NCI-H446 (cell line): ENCODE results near the gene CST7.
A peak's percentile ranks its signal among the peaks of the same experiment; 100 is the strongest.
"Not testable (repeated sequence)": the region's sequence is repeated elsewhere in the genome, so short reads cannot be mapped to it uniquely, and the experiment has no call there.

Experiments
- DNase-seq, 2 experiments: peaks; one replicate each; lab custom pipeline; 2025; lab: John Stamatoyannopoulos, UW

Gene CST7

DNA sequence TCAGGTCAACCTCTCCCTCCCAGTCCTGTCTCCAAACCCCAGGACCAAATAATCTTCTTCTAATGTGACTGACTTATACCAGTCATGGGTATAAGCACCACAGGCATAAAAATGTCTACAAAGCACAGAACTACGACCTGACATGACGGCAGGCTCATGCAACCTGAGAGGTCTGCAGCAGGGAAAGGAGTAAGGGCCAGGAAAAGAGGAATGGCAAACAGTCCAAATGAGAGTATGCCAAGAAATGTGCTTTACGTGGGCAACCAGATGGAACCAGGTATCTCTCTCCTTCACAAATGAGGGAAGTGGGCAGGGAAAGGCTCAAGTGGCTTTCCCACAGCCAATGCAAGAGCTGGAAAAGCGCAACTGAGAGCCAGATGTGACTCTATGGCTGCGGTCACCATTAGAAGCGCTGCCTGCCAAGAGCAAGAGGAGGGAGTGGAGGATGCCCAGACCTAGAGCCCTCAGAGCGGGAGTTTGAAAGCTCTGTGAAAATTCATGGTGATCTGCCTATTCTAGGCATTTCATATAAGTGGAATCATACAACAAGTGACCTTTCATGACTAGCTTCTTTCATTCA lies 37.5 kb downstream of the CST7 start:
- DNase-seq = no peak

GRCh38 chr20:24987244-24987643 lies 38.2 kb downstream of the CST7 start:
- DNase-seq = no peak

DNA sequence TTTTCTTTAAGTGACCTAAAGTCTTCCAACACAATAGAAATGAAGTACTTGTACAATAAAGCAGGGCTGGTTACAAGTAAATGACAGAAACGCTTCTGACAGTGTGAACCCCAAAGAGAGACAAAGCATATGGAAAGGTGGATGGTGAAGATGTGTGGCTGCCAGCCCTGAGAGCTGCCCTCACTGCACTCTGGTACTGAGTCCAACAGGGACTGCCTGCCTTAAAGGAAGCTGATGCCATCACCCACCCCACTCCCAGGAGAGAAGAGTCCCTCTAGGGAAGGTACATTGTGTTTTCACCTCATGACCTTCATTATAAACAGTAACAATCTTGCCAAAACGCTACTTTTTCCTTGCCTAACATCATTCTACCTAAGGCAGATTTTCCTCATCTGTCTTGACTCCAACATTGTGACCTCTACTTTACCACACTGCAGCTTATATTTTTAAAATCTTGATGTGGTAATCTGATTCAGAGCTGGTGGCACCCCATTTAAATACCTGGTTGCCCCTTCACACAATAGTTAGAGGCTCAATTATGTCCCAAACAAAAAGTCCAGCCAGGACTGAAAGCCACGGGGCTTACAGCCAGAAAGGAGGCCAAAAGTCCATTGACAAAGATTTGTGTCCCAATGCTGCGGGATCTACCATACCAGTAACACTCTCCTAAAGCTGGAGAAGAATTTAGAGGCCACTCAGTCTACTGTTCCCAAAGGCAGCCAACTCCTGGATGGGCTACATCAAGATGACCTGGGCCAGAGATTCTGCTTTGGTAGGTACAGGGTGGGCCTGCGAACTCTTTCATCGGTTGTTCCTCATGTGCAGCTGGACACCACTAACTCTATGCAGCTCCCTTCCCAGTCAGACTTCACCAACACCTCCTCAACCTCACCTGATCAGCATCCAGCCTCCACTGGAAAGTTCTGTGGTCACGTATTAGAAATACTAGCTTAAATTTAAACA lies 39.1 kb downstream of the CST7 start:
- DNase-seq = no peak

DNA sequence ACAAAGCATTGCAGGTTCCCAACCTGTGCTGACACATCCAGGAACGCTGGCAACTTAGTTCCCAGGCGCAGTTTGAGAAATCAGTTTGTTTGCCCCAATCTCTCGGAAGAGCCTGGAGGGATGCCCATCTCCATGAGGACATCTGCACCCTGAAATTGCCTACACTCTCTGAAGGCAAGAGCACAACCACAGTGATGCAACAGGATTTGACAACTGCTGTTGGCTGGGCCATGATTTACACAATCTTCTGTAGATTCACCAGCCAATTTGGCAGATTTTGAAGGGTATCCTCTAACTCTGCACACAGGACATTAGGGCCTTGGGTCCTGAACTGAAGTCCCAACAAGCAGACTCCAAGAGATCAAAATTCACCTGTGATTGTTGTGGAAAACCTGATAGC lies 40.1 kb downstream of the CST7 start:
- DNase-seq = no peak

DNA sequence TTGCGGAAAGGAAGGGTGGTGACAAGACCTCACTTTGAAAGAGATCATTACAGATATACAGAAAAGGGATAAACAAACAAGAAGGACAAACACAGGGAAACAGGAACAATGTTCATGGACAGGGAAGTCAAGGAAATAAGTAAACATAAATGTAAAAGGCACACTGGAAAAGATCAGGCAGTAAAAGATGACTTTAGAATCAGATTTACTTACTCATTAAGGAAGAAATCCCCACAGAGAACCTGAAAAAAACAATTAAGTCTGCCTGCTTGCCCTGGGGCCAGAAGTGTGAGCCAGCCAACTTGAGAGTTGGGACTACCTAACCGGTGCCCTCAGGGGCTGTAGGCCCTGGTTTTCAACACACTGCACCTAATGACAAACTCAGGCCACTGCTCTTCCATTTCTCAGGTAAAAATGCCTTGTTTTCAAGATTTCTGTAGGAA lies 41.8 kb downstream of the CST7 start:
- DNase-seq = no peak

- DNase-seq = no peak
Observed at GRCh38 chr20:24991897-24992486, 42.9 kb downstream of the CST7 start.

DNA sequence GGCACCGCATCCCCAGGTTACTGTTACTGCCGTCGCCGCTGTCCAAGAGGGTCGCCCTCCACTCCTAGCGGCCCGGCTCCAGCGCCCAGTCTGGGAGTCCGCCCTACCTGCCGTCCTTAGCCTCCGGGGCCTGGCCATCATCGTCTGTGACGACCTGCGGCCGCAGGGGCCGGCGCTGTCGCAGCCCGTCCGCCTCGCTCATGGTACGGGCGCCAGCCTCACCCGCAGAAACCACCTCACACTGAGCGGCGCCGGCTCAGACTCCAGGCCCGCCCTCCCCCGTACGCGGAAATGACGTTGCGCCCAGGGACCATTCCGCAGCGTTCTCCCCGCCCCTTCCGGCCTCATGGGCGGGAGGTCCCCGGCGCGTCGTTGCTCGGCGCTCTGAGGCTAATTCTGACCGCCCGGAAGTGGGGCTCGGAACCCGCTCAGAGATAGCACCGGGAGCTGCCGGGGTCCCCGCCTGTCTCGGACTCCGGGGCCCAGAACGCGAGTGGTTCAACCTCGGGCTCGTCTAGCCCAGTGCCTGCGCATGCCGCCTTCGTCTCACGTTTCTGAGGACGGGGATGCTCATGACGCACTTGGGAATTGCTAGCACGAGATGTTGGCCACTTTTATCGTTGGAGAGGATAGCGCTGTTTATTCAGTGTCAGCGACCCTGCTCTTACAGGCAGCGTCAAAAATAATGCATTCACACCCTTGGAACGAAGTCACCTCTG lies 43.6 kb downstream of the CST7 start, which contains the start of gene APMAP:
Gene APMAP (minus strand): TSS at position 265 of the 719 bp plus-strand sequence. CDS start 63 bp downstream, at position 202.
- peak; percentile 92 to 95 for DNase-seq

DNA sequence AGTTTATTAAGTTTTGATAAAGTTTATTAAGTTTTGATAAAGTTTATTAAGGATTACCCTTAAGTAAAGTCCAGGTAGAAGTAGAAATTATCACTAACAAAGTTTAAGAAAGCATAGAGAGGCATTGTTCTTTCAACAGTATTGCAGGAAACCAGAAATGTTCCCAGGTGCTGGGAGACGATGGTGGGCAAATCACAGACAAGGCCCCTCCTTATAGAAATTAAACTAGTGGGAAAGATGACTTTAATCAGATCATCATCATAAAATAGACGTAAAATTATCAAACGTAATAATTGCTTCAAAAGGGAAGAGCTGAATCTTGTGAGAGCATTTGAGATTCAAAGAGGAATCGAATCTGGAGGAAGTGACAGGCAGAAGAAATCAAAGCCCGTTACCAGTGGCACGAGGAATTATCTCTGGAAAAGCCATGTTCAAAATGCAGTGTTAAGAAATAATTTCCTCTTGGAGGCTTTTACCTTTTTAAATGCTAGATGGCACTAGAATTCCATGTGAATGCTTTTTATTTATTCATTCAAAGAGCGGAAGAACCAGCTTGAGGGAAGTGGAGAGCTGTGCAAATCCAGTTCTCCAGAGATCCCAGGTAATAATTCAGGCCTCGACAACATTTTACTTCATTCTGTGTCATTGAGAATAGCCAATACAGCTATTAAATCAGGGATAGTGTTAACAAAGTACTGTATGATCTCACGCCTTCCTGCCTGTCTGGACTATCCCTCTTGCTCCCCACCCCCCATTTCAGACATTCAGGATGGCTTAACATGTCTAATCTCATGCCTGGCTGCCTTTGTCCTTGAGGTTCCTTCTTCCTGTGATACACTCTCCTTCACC lies 44.5 kb downstream of the CST7 start:
- peak in 1 of 2 experiments; percentile 51 for DNase-seq

DNA sequence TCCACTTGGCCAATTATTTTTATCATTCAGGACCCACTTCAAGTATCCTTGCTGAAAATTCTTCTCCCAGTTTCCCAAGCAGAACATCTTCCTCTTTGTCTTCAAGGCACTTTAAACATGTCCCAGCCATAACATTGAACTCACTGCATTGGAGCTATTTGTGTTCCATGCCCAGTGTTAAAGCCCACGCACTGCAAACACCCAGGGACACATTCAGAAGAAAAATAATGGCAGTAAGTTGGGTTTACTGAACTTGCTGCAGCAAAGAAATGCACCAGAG lies 45.1 kb downstream of the CST7 start:
- no peak for DNase-seq

DNA sequence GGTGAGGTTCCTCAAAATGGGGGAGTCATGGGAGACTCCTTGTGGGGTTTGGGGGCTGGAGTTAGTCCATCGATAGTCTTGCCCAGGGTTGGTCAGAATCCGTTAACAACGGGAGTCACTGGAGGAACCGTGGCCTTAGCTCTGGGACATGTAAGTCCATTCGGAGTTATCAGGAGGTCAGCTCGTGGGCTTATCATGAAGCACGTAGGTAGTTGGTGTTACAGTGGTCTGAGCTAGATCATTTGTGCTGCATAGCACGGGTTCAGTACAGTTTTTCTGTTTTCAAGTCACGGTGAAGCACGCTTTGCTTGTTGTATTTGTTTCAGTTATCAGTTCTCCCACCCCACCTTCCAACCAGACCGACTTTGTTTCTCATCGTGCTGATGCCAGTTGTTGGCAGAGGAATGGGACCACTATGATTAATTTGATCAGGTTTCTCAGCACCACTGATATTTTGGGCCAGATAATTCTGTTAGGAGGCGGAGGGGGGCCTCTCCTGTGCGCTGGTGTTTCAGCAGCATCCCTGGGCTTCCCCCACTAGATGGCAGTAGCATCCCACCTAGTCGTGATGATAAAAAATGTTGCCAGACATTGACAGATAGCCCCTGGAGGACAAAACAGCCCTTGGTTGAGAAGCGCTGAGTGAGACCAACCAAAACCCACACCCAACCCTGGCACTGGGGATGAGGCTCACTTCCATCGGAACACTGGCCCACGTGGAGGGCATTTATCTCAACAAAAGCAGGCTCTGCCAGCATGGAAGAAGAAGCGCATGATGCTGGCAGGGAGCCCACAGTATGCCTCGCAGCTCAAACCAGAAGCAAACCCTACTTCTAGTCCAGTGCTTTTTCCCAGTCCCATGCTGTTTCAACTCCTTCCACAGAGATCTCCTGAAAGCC lies 45.6 kb downstream of the CST7 start:
- peak; percentile 83 to 88 for DNase-seq

DNA sequence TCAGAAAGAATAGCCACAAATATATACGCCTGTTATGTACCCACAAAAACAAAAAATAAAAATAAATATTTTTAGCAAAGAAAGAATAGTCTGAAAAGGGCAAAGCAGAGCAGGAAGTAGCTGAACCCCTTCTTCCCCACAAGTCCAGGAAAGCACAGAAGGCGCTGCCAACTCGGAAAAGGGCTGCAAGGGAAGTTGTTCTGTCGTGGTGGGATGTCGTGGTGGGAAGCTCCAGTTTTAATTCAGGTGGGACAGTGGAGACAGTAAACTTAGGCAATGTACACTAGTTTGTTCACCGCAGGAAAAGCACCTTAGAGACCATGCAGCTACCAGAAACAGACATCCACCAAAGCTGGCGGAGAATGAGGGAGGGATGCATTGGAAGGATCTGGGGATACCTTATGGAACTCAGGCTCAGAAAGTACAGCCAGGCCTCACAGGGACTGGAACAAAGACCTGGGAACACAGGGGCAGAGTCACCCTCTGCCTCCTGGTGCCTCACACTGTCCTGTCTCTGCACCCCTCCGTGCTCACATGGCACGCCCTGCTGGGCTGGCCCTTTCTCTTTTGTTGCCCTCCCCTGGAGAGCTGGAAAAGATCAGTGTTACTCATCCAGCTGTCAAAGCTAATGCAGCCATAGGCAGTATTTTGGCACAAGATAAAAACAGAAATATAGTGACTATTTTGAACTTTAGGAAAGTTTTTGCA lies 46.8 kb downstream of the CST7 start:
- no peak for DNase-seq

DNA sequence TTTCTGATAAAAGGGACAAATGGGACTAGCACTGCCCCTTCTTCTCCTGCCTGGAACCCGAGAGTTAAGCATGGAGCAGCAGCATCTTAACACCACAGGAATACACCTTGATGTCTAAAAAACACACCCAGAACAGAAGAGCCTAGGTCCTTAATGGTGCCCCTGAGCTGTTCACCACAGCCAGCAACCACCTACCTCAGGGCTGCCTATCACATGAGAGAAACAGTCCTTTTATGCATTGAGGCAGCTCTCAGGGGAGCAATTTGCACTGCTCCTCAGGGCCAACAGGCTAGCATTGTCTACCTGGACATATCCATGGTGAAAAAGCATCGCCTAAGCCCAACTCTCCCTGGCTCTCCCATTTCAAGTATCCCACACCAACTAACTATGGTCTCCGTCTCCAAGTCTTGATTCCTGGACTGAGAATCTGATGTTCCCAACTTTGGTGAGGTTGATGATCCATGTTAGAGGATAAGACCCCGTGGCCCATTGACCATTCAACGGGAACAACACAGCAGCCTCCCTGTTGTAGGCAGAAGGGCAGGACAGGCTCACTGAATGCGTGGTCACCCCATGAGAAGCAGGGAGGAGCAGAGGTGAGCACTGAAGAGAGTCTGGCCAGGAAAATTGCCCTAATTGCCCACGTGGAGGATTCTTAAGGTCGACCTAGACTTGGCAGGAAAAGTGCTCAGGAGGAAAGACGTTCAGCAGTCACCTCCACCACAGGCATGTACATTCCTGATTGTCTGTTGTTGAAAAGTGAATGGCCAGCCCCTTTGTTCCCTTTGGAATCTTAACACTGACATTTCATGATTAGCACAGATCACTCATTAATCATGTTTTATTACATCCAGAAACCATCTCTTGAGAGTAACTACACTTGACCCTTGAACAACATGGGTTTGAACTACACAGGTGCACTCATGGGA lies 47.6 kb downstream of the CST7 start:
- DNase-seq = no peak

- no peak for DNase-seq
Observed at GRCh38 chr20:24998121-24998520, 49.1 kb downstream of the CST7 start.

DNA sequence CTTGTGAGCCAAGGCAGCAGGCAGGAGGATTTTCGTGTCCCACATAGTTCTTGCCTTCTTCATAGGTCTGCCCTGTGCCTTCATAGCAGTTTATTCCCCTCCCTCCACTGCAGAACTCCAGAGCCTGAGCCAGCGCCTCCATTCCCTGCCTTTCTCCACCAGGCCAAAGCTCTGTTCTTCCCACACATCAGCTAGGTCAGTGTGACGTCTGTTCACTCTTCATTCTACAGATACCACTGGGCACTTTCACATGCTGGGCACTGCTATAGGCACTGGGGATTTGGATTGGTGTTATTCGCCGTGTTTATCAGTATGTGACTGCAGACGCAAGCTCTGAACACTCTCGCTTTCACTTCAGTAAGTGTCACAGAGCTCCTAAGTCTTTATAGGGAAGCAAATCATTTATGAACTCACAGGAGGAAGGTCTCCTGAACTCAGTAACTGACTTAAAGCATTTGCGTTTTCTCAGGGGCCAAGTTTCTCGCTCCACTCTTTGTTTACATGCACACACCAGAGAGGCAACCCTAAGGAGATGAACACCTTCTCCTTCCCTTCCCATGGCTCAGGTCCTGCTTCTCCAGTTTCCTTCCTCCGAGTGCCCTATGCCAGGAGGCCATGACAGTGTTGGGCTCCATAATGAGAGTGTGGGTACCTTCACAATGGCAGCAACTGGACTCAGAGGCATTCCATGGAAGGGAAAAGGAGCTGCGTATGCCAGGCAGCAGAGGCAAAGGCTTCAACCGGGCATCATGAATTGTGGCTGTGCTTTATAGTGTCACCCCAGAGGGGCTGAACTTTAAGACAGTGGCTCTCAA lies 49.8 kb downstream of the CST7 start:
- no peak for DNase-seq

- no peak for DNase-seq
Observed at GRCh38 chr20:24999568-24999967, 50.5 kb downstream of the CST7 start.

DNA sequence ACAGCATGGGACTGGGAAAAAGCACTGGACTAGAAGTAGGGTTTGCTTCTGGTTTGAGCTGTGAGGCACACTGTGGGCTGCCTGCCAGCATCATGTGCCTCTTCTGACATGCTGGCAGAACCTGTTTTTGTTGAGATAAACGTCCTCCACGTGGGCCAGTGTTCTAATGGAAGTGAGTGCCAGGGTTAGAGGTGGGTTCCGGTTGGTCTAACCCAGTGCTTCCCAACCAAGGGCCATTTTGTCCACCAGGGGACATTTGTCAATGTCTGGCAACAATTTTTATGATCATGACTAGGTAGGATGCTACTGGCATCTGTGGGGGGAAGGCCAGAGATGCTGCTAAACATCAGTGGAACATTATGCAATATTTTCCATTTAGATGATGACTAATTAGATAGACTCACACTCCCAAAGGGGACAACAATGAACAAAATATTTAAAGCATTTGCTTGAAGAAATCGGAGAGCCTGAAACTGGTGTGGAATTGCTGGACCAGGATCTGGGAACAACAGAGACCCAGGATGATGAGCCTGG lies 51.3 kb downstream of the CST7 start:
- no peak for DNase-seq

GRCh38 chr20:25001323-25001722 lies 52.3 kb downstream of the CST7 start:
- not testable (repeated sequence) for DNase-seq

DNA sequence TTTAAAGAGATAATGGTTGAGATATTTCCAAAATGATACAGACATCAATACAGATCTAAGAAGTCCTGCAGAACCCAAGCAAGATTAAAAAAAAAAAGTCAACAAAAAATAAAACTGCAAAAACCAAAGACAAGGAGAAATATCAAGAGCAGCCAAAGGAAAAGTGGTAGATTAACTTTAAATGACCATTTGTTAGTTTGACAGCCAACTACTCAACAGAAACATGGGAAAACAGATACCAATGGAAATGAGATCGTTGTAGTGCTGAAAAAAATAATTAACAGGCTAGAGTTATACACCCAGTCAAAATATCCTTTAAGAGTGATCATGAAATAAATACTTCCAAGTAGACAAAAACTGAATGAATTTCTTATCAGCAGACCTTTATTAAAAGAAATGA lies 53.9 kb downstream of the CST7 start:
- DNase-seq = no peak
